Renal pelvis (tissue), 4 donors: ENCODE measurements around the gene SIAE. TPM values are rescaled to one million over a fixed set of nuclear protein-coding genes. Genes with fewer than 3 reads are reported as not detected.
A peak's percentile ranks its signal among the peaks of the same experiment; 100 is the strongest.

Experiments used
- DNase-seq: peaks from one replicate; pipeline ENCODE4 v3.0.0-alpha.2; 2013
- polyA plus RNA-seq, 3 donors: library from polyadenylated mRNA; unstranded; fragments of 120-200 nt; gene quantifications; one replicate each; pipeline ENCODE4 v1.2.1, GENCODE V29; 2013; ENCODE audit not compliant: insufficient read length in 3 of 3

The SIAE gene
- polyA plus RNA-seq, 3 donors = 26.3 to 35.9 (median 31.9) TPM

DNA sequence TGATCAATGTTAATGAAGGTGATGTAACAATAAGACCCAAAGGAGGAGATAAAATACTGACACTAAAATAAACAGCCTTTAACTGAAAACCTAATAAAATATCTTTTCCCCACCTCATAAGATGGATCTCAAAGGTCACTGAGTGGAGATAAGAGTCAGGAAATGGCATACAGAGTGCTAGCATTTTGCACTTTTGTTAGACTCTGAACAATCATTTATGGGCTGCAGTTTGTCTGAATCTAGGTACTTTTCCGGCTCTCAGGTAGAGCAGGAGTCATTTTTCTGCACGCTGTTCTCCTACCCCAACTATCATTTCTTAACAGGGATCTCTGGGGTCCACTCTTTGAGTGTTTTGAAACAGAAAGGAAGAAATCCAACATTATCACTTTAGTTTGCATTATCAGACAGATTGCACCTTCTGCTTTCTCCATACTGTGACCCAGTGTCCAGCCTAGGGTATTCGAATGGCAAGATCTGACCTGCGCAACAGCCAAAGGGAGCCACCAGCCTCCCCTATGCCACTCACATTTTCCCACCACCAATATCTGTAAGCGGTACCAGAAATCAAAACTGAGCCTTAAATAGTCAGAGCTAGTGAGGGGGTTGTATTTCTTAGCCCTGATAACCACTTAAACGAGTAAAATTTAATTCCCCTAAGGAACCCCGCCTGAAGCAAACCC lies 863 bp downstream of the SIAE start:
- no peak for DNase-seq

DNA sequence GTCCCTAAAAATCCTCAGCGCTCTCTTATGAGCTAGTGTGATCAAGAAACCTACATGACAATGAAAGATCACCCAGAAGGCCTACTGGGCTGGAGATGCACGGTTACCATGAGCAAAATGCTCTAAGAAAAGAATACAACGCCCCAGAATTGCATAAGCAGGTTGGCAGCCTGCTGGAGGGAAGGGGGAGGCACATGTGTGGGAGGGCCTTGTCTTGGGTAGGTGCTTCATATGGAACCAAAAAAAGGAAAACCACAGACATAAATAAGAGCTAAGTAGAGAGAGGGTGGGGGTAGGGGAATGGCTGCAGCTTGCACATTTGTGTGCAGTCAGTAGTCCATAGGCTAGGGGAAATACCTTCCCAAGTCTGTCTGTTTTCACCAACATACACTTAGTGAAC lies 2.8 kb downstream of the SIAE start:
- no peak for DNase-seq

DNA sequence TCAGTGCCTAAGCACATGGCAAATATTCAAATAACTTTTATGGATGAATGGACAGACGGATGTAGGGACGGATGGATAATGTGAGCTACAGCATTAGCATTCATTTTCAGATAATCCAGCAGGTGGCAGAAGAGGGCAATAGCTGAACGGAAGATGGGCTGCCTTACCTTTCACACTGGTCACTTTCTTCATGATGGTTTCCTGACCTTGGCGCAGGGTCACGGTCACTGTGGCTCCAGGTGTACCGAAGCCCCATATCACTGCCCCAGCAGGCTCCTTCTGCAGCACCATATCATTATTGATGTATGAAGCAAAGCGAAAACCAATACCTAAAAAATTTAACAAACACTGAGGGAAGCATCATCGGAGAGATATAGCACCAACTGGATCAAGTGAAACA lies 4.3 kb downstream of the SIAE start:
- peak; percentile 27 for DNase-seq

DNA sequence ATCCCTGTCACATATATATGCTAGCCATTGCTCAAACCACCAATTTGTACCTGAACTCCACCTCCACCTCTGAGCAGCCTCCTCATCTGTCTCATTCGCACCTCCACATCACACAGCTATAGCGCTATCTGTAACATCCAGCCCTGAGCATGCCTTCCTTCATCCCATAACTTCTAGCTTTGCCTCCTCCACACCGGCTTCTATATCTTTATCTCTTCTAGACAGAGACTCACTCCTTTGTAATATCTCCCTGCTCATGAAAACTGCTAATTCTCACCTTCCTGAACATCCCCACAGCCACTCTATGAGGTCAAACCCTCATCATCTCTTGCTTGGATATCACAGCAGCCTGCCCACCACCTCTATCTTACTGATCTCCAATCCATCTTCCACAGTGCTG lies 5.9 kb downstream of the SIAE start:
- no peak for DNase-seq

DNA sequence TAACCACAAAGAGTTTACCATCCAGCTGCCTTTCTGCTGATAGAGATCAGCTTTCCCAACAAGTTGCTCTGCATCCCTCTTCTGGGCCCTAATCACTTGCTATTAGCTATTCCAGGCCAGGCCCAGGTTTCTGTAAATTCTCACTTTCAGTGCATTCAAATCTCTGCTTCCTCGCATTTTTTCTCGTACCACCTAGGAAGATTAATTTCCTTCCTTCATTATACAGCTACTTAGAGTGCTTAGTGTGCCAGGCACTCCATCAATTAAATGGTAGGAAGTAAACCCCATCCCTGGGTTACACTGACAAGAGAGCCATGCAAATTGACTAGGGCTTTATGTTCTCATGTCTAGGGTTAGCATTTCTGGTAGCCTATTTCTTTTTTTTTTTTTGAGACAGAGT lies 9.7 kb downstream of the SIAE start:
- no peak for DNase-seq

DNA sequence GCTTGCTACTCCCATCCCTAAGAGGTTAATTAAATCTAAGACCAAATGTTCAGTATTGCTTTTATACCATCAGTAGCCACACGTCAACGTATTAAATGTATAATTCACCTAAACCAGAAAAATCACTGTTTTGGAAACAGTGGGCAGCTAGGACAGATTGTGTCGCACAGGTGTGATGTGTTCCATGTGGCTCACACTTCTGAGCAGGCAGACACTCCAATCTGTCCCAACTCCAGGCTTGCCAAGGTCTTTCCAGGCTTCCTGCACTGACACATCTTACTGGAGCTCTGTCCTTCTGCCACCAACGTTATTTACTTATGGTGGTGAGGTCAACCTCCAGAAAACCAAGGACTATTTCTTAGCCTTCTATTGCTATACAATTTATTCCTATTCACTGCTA lies 11.4 kb downstream of the SIAE start:
- no peak for DNase-seq

DNA sequence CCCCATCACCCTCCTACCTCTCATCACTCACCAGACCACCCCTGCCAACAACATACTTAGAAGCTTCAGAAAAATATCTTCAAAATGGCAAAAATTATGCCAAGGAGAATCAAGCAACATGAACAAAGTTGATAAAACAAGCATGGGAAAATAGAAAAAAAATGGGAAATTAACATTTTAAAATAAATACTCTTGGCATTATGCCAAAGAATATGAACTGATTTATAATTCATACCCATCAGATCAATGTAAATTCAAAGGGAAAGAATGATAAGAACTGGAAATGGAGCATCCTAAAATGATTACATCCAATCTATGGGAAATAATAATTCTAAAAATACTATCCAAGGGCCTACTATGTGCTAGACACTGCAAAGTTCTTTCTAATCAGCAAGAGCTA lies 12.0 kb downstream of the SIAE start:
- DNase-seq = no peak

DNA sequence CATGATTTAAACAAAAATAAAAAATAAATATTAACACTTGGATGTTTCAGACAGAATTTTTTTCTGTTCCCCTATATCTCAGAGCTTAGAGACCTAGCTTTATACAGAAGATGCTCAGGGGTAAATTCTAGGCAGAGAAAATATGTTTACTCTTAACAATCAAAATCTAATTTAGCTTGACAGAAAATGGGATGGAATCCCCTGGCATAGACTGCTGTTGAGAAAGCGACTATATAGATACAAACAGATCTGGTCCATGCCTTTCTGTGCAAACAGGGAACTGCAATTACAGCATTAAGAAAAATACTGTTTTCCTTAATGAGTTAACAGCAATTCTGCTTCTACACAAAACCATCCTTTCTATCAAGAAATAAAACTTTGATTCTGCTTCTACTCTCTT lies 14.6 kb downstream of the SIAE start:
- no peak for DNase-seq

DNA sequence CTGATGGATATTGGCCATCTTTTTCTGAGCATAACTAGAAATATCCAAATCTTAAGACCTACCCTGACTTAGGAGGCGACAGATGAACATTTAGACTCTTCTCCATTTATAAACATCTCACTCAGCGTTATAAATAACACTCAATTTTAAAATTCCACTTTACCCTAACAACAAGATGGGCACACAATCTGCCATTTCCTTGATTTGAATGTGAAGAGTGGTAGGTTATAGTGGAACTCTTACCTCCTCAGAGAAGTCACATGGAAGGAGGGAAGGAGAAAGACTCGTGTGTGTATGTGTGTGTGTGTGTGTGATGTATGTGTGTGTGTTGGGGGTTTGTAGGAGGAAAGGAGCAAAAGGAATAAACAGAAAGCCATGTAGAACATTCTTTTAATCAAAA lies 15.0 kb downstream of the SIAE start:
- DNase-seq = no peak

DNA sequence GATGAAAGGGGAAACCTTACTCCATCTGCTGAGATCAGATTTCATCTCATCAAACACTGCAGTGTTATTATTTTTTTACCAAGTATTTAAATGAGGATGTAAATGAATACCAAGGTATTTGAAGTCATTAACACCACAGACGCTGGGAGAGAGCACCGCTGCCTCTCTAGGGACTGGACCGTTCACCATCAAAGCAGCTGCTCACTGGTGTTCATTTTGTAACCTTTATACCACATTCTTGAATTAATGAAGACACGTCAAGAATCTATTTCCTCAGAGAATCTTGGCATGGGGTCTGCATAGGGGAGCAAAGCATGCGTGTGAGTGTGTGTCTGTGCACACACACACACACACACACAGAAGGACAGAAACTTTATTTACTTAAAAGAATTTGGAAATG lies 15.6 kb downstream of the SIAE start:
- DNase-seq = no peak

DNA sequence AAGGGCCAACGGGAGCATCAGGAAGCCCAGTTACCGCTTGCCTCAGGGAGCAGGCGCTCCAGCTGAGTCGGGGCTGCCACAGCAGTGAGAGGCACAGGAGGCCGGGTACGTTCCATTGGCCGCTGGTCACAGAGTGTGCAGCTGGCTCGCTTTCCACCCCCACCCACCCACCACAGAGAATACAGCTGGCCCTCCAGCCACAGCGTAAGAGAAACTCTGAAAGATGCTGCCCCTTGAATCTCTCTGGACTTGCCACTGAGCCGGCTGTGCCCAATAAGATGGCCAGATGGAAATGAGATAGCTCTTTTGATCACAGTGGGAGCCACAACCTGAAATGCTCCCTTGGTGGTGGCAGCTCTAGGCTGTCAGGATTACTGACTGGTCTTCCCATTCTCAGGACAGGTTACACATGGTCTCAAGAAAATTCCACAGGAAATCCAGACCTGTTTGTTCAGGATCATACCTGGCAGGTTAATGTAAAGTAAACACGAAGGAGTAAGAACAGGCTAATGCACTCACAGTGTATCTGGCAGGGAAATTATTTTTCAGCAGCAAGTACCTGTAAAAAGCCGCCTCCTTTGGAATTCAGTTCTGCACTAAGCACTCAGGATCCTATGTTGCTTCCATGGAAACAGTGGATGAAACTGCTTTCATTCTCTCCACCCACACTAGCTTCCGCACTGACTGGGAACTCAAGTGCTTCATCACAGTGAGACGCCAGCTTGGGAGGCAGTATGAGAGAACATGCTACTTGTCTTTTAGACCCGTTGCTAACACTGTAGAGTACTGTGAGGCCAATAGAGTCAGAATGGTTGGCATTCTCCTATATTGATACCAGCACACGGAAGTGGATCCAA lies 16.5 kb downstream of the SIAE start:
- peak; percentile 47 for DNase-seq

DNA sequence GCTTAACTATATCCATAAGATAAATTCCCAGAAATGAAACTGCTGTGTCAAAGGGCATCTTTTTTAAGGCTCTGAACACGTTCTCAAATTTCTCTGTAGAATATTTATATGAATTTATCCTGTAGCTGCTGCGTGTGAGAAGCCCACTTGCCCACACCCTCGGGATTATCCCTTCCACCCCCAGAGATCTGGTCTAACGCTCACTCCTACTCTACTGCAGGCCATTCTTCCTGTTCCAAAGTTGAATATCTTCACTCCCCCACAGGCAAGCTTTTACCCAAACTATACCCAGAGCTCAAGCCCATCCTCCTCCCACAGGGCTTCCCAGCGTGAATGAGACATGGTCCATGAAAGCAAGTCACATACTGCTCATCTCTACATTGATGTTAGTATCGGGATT lies 24.9 kb downstream of the SIAE start:
- DNase-seq = no peak

DNA sequence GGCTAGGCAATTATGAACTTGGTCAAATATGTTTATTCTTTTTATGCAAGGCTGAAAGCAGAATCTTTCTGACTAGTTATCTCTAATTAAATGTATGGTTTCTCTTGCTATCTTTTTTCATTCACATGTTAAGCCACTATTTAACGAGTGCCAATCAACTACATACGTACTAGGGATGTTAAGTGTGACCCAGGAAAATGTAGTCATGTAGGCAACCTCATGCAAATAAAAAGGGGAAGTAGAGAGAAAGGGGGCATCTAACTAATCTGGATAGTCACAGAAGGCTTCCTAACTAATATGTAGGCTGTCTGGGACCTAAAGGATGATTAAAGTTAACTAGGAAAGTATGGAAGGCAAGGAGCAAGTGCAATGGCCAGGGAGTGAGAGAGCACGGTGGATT lies 27.4 kb downstream of the SIAE start:
- DNase-seq = no peak

DNA sequence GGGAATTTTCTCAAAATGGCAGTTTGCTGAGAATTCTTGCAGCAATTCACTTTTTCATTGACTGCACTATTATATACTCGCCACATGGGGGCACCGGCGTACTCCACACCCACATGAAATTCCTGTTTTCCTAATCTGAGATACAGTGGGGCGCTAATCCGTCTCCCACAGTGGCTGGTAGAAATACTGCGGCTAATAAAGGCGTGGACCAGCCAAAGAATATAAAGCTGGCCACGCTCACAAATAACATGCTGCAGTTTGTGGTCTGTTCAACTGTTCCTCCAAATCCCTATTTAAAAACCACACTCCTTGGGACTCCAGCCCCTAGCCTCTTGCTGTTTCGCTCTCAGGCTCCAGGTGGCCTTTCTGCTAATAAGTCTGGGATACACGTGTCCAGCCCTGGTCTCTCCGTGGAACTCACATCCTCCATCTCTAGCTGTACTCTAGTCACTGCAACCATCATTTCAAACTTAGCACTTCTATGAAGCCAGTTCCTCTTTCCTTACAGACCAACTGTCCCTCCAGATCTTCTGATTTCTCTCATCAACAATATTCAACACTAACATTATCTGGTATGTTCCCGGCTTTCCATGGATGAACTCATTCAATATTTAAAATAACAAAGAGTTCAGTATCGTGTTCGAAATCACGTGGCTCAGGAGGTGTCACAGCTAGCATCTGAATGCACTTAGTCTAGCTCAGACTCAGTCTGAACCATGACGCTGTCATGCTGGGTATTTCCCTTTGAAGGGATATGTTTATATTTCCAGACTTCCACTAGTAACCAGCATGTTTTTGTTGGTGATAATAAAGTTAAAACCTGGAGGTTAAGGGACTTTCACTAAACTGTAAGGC lies 28.9 kb downstream of the SIAE start:
- peak; percentile 68 for DNase-seq

DNA sequence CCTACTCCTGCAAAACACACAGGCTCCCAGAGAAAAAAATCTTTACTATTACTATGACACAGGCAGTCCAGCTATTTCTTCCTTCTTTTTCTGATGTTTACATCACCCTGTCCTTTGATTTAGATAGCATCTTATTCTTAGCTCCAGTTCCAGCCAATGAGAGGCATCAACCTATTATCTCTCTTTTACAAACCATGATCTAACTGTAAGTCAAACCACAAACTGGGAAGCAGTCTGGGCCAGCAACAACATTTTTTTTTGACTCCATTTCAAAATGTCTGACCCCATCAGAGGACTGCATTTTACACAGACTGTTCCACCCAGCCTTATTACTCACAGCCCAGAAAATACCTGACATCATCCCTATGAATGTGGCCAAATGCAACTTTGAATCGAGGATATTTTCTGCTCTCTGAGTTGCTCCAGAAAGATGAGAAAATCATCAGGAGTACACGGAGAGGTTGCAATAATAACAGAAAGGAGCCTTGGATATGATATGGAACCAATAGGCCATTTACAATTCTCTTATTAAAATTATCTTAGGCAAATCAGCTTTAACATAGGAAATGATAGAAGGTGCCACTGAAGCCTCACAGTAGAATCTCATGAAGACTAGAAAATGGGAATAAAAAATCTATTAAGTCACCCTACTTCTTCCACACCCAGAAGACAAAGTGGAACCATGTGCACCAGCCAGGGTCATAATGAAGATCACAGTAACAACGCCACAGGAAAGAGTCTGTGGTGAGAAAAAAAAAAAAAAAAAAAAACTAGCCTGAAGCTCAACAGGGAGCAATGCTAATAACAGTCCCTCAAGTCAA lies 29.7 kb downstream of the SIAE start:
- DNase-seq = no peak

DNA sequence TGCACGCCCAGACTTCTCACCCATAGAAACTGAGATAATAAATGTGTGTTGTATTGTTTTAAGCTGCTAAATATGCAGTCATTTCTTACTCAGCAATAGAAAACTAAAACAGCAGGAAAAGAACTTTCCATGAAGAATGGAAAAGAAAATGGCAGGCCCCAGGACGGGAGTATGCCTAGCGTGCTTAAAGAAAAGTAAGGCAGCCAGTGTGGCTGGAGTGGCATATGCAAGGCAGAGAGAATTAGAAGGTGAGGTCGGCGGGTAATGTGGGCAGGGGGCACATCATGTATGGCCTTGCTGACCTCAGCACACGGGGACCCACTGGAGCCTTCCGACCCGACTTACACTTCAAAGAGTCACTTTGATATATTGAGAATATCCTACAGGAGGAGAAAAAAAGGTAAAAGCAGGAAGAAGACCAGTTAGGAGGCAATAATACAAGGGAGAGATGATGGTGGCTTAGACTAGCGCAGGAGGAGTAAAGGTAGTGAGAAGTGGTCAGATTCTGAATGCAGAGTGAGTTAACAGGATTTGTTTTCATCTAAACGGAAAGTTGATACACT lies 30.4 kb downstream of the SIAE start:
- no peak for DNase-seq

DNA sequence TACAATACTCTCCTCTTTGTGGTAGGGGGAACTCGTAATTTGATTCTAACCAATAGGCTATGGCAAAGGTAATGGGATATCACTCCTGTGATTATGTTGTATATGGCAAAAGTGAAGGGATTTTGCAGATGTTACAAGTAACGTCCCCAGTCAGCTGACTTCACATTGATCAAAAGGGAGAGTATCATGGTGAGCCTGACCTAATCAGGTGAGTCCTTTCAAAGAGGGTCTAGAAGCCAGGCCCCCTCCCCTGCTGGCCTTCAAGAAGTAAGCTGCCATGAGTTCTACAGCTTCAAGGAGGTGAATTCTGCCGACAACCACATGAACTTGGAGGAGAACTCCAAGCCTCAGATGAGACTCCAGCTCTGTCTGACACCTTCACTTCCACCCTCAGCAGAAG lies 30.9 kb downstream of the SIAE start:
- DNase-seq = no peak

DNA sequence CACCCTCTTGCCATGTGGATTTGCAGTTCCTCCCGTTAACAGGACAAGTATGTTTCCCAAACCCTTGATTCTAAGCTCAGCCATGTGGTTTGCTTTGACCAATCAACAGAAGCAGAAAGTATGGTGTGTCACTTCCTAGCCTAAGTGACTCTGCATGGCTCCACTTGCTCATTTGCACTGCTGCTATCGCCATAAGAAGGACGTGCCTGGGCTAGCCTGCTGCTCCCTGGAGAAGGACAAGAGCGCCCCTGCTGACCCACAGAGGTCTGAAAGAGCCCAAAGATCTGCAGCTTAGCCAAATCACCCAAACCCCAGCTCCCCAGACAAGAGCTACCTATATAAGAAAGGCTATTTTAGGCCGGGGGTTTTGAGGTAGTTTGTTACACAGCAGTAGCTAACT lies 32.9 kb downstream of the SIAE start:
- no peak for DNase-seq

DNA sequence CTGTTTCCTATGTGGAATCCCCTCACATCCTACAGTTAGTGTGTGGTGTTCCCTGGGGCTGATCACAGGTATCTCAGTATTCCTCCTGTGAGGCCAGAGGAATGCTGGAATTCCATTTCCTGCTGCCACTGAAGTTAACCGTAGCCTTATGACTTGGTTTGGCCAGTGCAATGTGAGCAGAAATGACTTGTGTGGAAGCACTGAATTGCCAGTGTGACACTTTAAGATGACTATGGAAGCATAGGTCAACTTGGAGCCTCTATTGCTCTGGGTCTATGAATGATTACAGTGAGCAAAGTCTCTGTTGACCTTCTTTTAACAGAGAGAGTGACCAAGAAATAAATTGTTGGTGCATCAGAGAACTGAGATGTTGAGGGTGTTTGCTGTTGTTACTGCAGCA lies 34.4 kb downstream of the SIAE start:
- DNase-seq = no peak

DNA sequence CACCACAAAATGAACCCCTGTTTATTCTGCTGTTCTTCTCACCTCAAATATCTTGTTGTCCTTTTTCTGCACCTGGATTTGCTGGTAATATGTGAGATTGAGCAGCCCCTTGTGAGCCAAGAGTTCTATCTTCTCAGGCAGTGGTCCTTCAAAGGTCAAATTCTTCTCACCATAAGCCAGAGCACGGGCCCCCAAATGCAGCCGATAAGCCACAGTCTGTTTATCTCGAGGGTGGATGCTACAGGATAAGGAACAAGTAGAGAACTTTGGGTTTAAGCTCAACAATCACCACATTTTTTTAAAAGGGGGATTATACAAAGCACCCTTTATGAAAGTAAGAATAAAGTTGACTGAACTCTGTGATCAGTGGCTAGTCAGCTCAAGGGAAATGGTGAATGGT lies 35.0 kb downstream of the SIAE start:
- DNase-seq = no peak

DNA sequence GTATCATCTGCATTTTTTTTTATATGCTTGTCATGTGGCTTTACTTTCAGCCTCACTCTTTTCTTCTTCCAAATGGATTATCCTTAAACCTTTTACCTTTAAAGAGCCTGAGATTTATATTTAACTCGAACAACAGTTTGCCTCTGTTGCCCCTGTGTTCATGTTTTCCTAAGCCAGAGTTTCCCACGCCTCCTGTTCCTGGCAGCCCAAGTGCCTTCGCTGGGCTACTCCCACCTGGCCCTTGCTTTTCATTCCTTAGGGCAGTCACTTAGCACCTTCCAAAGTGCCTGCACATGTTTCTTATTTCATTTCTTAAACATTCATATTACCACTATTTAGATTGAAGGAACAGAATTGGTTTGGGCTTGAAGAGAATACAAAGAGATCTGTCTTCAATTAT lies 37.6 kb downstream of the SIAE start:
- no peak for DNase-seq

DNA sequence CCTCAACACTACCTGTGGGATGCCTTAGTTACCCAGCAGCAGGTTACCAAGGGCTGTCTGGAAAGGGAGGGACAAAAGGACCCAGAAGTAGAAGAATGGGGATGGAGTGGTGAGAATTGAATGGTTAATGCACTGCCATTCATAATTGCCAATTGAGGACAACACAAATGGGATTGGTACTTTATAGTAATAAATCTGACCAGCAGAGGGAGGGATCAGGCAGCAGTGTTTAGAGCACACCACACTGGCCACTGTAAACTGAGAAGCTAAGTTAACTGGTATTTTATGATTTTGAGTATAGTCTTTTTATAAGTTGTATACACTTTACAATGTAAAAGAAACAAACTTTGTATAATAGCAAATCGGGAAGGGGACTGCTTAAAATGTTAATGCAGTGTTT lies 40.2 kb downstream of the SIAE start:
- DNase-seq = no peak
